ENCODE measurements around the gene ZFP28.

DNA sequence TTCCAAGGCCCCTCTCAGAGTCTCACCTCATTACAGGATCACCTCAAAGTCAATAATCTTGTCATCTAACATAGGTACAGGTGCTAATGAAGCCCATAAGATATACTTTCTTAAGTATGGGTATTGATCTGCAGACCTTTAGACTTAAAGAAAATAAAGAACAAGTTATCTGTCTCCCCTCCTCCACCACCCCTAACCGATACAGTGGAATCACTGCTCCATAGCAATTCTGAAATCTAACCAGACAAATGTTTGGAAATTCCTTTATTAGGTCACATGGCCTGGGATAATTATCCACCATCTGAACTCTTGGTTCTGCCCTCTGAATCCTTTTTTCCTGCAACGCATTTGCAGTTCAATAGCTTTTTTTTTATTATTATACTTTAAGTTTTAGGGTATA lies 24.0 kb downstream of the ZFP28 start:
- TF ChIP-seq, protein P1, sequence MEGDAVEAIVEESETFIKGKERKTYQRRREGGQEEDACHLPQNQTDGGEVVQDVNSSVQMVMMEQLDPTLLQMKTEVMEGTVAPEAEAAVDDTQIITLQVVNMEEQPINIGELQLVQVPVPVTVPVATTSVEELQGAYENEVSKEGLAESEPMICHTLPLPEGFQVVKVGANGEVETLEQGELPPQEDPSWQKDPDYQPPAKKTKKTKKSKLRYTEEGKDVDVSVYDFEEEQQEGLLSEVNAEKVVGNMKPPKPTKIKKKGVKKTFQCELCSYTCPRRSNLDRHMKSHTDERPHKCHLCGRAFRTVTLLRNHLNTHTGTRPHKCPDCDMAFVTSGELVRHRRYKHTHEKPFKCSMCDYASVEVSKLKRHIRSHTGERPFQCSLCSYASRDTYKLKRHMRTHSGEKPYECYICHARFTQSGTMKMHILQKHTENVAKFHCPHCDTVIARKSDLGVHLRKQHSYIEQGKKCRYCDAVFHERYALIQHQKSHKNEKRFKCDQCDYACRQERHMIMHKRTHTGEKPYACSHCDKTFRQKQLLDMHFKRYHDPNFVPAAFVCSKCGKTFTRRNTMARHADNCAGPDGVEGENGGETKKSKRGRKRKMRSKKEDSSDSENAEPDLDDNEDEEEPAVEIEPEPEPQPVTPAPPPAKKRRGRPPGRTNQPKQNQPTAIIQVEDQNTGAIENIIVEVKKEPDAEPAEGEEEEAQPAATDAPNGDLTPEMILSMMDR (IDR thresholded peaks at IDR 0.05; ENCODE audit: insufficient read depth, low read depth, low read length): no peak
- TF ChIP-seq EZH2 (IDR thresholded peaks at IDR 0.05; ENCODE audit: insufficient read depth, low read length): no peak

Measured in astrocyte (in vitro differentiated cells and primary cell).